ENCODE results near the gene TMEM98. TPM values are rescaled to one million over a fixed set of nuclear protein-coding genes. Genes with fewer than 3 reads are reported as not detected.

TMEM98 gene
- total and polyA plus RNA-seq, 2 of the 8 experiments (the other 6 are each of a cell fraction or from before 2014, with no cell fraction given): 86.1 to 232 TPM

DNA sequence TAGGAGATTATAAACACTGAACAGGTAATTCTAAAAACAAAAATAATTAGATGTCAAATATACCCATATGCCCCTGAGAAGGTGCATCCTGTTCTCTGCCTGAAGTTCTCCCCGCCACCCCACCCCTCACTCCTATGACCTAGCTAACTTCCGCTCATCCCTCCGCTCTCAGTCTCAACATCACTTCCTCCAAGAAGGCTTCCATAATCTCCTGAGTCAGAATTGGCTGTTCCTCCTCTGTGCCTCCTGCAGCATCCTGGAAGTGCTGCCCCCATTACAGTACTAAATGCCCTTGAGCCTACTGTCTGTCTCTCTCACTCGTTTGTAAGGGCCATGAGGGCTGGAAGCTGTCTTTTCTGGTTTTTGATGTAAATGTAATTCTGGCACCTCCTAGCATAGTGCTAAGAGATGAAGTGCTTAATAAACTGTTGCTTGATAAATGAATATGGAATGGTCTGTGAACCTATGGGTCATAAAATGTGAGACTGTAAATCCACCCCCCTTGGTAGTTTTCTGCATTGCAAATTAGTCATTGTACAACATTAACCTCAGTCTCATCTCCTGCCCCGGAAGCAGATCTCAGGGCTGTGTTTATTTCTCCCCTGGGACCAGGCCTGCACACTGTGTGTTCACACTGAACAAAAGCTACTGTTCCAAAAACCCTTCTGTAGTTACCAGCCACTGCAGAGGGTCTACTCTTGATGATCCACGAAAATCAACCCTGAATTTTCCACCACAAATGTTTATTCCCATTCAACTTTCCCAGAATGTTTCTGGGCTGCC is 47.1 kb upstream of the TMEM98 start:
- peaks cover 0 to 1% of the 10 kb centered on the region in 2 experiments for H4K20me1 ChIP-seq (replicated peaks in 1 of 2; ENCODE audit: control insufficient read depth in 1 of 2, insufficient read depth in 2 of 2, low read length in 2 of 2)
- DNase-seq (ENCODE audit: low read depth in 1 of 2, low spot score in 2 of 2) (no peak), FAIRE-seq (no peak)
- no peak overlapping the region for H2BK20ac ChIP-seq (ENCODE audit: low read length)
- H3K9me3 ChIP-seq (ENCODE audit: insufficient read depth in 2 of 2, low read depth in 1 of 2, low read length in 1 of 2): no peaks in the 10 kb centered on the region
- H2BK5ac ChIP-seq (ENCODE audit: low read depth, low read length): no peak overlapping the region
- H3K27ac ChIP-seq (ENCODE audit: low read depth, low read length): no peak overlapping the region
- no peaks in the 10 kb centered on the region; the same call in none of the 2 replicates for H3K23me2 ChIP-seq (ENCODE audit: low read depth, low read length)
- H3K79me1 ChIP-seq (ENCODE audit: low read depth, low read length): no peaks in the 10 kb centered on the region
- no peak overlapping the region for H2AK5ac ChIP-seq (ENCODE audit: low read depth, low read length)
- no peak overlapping the region for H4K91ac ChIP-seq (replicated peaks; ENCODE audit: insufficient read length, low read length)
- no peak overlapping the region for H3K4me2 ChIP-seq (ENCODE audit: insufficient read depth in 1 of 2, low read depth in 2 of 2, low read length in 2 of 2)
- H3K79me2 ChIP-seq (ENCODE audit: control insufficient read depth in 1 of 2, insufficient read depth in 2 of 2, low read length in 2 of 2): no peaks in the 10 kb centered on the region
- no peak overlapping the region for H4K8ac ChIP-seq (ENCODE audit: extremely low read depth, insufficient read depth, low read length)
- WGBS, 2 experiments (ENCODE audit: extremely low coverage in 1 of 2, insufficient coverage in 1 of 2, insufficient read length in 1 of 2, insufficient replicate concordance in 2 of 2, low coverage in 1 of 2, low lambda C conversion rate in 2 of 2, missing lambda C conversion rate in 1 of 2): 82% methylated on average over 6 of the region's 6 CpGs; no CpG with 5 or more reads in 1 of the 2 experiments
- H3K36me3 ChIP-seq (ENCODE audit: control insufficient read depth in 2 of 4, insufficient read depth in 4 of 4, low read length in 3 of 4): no peaks in the 10 kb centered on the region
- H3K18ac ChIP-seq (ENCODE audit: extremely low read depth, low read length): no peak overlapping the region
- H2BK15ac ChIP-seq (ENCODE audit: low read length): no peak overlapping the region
- H3K4me3 ChIP-seq (ENCODE audit: extremely low read depth in 1 of 4, insufficient read depth in 2 of 4, low read depth in 3 of 4, low read length in 4 of 4): no peak overlapping the region
- H3K4ac ChIP-seq (replicated peaks; ENCODE audit: insufficient read length, low read depth, low read length): no peak overlapping the region
- H3K56ac ChIP-seq (replicated peaks; ENCODE audit: insufficient read length, low read depth, low read length): no peak overlapping the region
- H3K14ac ChIP-seq (ENCODE audit: insufficient read length): no peak overlapping the region
- H3K27me3 ChIP-seq (replicated peaks in 1 of 4; ENCODE audit: control insufficient read depth in 3 of 4, extremely low read depth in 1 of 4, insufficient read depth in 3 of 4, low read length in 3 of 4): no peaks in the 10 kb centered on the region
- H3K4me1 ChIP-seq (replicated peaks in 1 of 4; ENCODE audit: control insufficient read depth in 3 of 4, insufficient read depth in 4 of 4, low read length in 3 of 4): no peaks in the 10 kb centered on the region; a peak in 1 of 7 replicates
- no peak overlapping the region for H4K5ac ChIP-seq (ENCODE audit: insufficient read length, low read depth, low read length)
- no peak overlapping the region for H2BK120ac ChIP-seq (replicated peaks; ENCODE audit: low read depth, low read length)
- TF ChIP-seq, protein P1, sequence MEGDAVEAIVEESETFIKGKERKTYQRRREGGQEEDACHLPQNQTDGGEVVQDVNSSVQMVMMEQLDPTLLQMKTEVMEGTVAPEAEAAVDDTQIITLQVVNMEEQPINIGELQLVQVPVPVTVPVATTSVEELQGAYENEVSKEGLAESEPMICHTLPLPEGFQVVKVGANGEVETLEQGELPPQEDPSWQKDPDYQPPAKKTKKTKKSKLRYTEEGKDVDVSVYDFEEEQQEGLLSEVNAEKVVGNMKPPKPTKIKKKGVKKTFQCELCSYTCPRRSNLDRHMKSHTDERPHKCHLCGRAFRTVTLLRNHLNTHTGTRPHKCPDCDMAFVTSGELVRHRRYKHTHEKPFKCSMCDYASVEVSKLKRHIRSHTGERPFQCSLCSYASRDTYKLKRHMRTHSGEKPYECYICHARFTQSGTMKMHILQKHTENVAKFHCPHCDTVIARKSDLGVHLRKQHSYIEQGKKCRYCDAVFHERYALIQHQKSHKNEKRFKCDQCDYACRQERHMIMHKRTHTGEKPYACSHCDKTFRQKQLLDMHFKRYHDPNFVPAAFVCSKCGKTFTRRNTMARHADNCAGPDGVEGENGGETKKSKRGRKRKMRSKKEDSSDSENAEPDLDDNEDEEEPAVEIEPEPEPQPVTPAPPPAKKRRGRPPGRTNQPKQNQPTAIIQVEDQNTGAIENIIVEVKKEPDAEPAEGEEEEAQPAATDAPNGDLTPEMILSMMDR (IDR thresholded peaks at IDR 0.05; ENCODE audit: control extremely low read depth in 1 of 3, insufficient read depth in 1 of 3, low read depth in 1 of 3, low read length in 3 of 3): no peak
- TF ChIP-seq SUZ12 (IDR thresholded peaks at IDR 0.05; ENCODE audit: low read length): no peak
- TF ChIP-seq CHD1 (IDR thresholded peaks at IDR 0.05; ENCODE audit: low read depth, low read length): no peak
- no peak for TF ChIP-seq TCF12 (IDR thresholded peaks at IDR 0.05; ENCODE audit: low read depth, low read length)
- TF ChIP-seq, protein P2, sequence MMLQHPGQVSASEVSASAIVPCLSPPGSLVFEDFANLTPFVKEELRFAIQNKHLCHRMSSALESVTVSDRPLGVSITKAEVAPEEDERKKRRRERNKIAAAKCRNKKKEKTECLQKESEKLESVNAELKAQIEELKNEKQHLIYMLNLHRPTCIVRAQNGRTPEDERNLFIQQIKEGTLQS (IDR thresholded peaks at IDR 0.05; ENCODE audit: insufficient read depth, low read depth, low read length): no peak
- TF ChIP-seq ASH2L (IDR thresholded peaks at IDR 0.05; ENCODE audit: low read length): no peak
- no peak overlapping the region for H3K9ac ChIP-seq (replicated peaks in 1 of 4; ENCODE audit: extremely low read depth in 1 of 4, low read depth in 3 of 4, low read length in 3 of 4)
- ChIA-PET POLR2A (ENCODE audit: partially characterized antibody) (interaction anchor here (0.6 kb wide), 2 partner anchors 11 to 497 kb away, joined by 3 read pairs; no protein-coding TSS in a partner anchor), CTCF (ENCODE audit: partially characterized antibody) (interaction anchor here (0.6 to 6.1 kb wide), 8 partner anchors 15 to 99 kb away, joined by 3 to 47 read pairs (median 3); no protein-coding TSS in a partner anchor)
- 0 out of 2 replicates have a peak overlapping the region, but pooled peaks have one; percentile 23 for H2AFZ ChIP-seq (ENCODE audit: low read length)
- no peak overlapping the region for H2BK12ac ChIP-seq (ENCODE audit: low read depth, low read length)
- no peak overlapping the region for H3K23ac ChIP-seq (ENCODE audit: insufficient read length)
